Stomach (tissue), 9 donors: ENCODE measurements around the gene FGFRL1. TPM values are rescaled to one million over a fixed set of nuclear protein-coding genes. Genes with fewer than 3 reads are reported as not detected.

Source experiments
- DNase-seq, 2 donors: peaks; one replicate each; pipeline versions ENCODE4 v3.0.0 to v3.0.0-alpha.2; 2013 to 2019
- H3K27ac ChIP-seq, 5 donors: fragments of 200-600 bp in 4 of 5; sonication (generic) in 4 of 5; one replicate each; pipeline ENCODE4 v1.5.1; 2013 to 2019; ENCODE audit warnings: mild to moderate bottlenecking in 1 of 5, moderate library complexity in 1 of 5
- H3K27me3 ChIP-seq, 3 donors: fragments of 200-600 bp; sonication (generic); one replicate each; pipeline ENCODE4 v1.5.1; 2017 to 2019; ENCODE audit warnings: mixed run types in 1 of 3
- H3K36me3 ChIP-seq, 4 donors: fragments of 200-600 bp; sonication (generic); 1 replicate in 3 of 4; 2 replicates in 1 of 4; pipeline ENCODE4 v1.5.1; 2016 to 2019
- H3K4me1 ChIP-seq, 4 donors: fragments of 200-600 bp; sonication (generic); one replicate each; pipeline ENCODE4 v1.5.1; 2016 to 2019
- H3K4me3 ChIP-seq, 4 donors: fragments of 200-600 bp; sonication (generic) in 3 of 4; one replicate each; pipeline ENCODE4 v1.5.1; 2016 to 2019; ENCODE audit warnings: mild to moderate bottlenecking in 1 of 4
- H3K9me3 ChIP-seq, 4 donors: fragments of 200-600 bp; sonication (generic); one replicate each; pipeline ENCODE4 v1.5.1; 2016 to 2019
- CTCF ChIP-seq, 7 experiments: fragments of 450-650 bp in 4 of 7; fragments of 200-600 bp in 3 of 7; sonication (generic) in 3 of 7; IDR thresholded peaks; one replicate each; pipeline ENCODE4 v1.5.1; 2016 to 2019; ENCODE audit warnings: antibody characterized with exemption in 7 of 7, control low read depth in 2 of 7, mild to moderate bottlenecking in 1 of 7
- EP300 ChIP-seq: sonication (generic); formaldehyde crosslinking; IDR thresholded peaks from one replicate; pipeline ENCODE4 v1.6.1; 2017; ENCODE audit warnings: antibody characterized with exemption
- POLR2A ChIP-seq, 4 donors: fragments of 450-650 bp; IDR thresholded peaks; one replicate each; pipeline ENCODE4 v1.6.1; 2016; ENCODE audit warnings: antibody characterized with exemption in 4 of 4, control low read depth in 2 of 4, mild to moderate bottlenecking in 1 of 4, moderate library complexity in 1 of 4
- POLR2AphosphoS5 ChIP-seq, 3 donors: sonication (generic); formaldehyde crosslinking; IDR thresholded peaks; one replicate each; pipeline ENCODE4 v1.6.1; 2016; ENCODE audit warnings: antibody characterized with exemption in 3 of 3
- WGBS, 5 donors: extraction: QIAGEN DNeasy Blood & Tissue Kit in 3 of 5; methylation state at CpG; one replicate each; pipeline versions ENCODE4 v1.1.5 to v1.1.7; 2013 to 2018; 5-methylcytosine and 5-hydroxymethylcytosine counted together
- intact Hi-C: fragments of 100-400 bp; cut with DNase I; formaldehyde crosslinking; loops from one replicate; pipeline ENCODE4 v1.15.1; 2023; ENCODE audit warnings: low total_unique reads
- polyA plus RNA-seq, 3 donors: library from polyadenylated mRNA; stranded (reverse); fragments of 200-250 nt; gene quantifications; one replicate each; pipeline ENCODE4 v1.2.3, GENCODE V29; 2013
- total RNA-seq, 5 donors: library from RNA; depleted of rRNA; stranded (reverse); fragments of >200 nt; gene quantifications; one replicate each; pipeline versions ENCODE4 v1.1.0 to v1.2.3, GENCODE V29; 2014 to 2016
- donor health status: healthy with polysubstance abuse.
- donor health status: Bipolar disorder and iron deficiency.
- donor health status: healthy.

Gene FGFRL1
- total and polyA plus RNA-seq, 8 donors: 3.5 to 42.7 (median 9.8) TPM

GRCh38 chr4:1040344-1041146 lies 29.1 kb downstream of the FGFRL1 start:
- Histone ChIP-seq H3K36me3 (no peaks in the 10 kb centered on the region), H3K27ac (peak overlapping the region in 3 of 5 donors; percentile 69 to 87 (median 78)), H3K4me1 (peaks cover 44 to 84% (median 69%) of the 10 kb centered on the region in 4 donors), H3K27me3 (peaks cover 0 to 36% (median 23%) of the 10 kb centered on the region in 3 donors), H3K4me3 (no peak overlapping the region), H3K9me3 (no peaks in the 10 kb centered on the region)
- DNase-seq: no peak
- 76 to 87% (median 80%) methylated on average over 14 to 21 of the region's 21 CpGs for WGBS, 5 donors
- intact Hi-C loops: no loop called here
- no peak for TF ChIP-seq EP300
- TF ChIP-seq POLR2AphosphoS5 (IDR thresholded peaks at IDR 0.05): no peak
- TF ChIP-seq POLR2A (IDR thresholded peaks at IDR 0.05): no peak
- no peak for TF ChIP-seq CTCF (IDR thresholded peaks at IDR 0.05)

GRCh38 chr4:1041147-1041935 lies 29.9 kb downstream of the FGFRL1 start:
- Histone ChIP-seq H3K9me3 (no peaks in the 10 kb centered on the region), H3K27me3 (peaks cover 0 to 42% (median 23%) of the 10 kb centered on the region in 3 donors), H3K27ac (peak overlapping the region in 2 of 5 donors; percentile 9 to 33), H3K36me3 (no peaks in the 10 kb centered on the region), H3K4me3 (no peak overlapping the region), H3K4me1 (peaks cover 38 to 78% (median 63%) of the 10 kb centered on the region in 4 donors)
- intact Hi-C loops: no loop called here
- DNase-seq: peak; percentile 43 to 77
- 12 to 48% (median 35%) methylated on average over 9 to 36 of the region's 36 CpGs for WGBS, 5 donors
- TF ChIP-seq CTCF (IDR thresholded peaks at IDR 0.05) (no peak), POLR2A (IDR thresholded peaks at IDR 0.05) (no peak), EP300 (no peak), POLR2AphosphoS5 (IDR thresholded peaks at IDR 0.05) (no peak)

GRCh38 chr4:1041936-1042330 lies 30.5 kb downstream of the FGFRL1 start:
- 22 to 51% (median 42%) methylated on average over 7 to 8 of the region's 8 CpGs for WGBS, 5 donors

More at GRCh38 chr4:1041936-1042330, 30.5 kb downstream of the FGFRL1 start:
- intact Hi-C loops: no loop called here
- TF ChIP-seq CTCF (IDR thresholded peaks at IDR 0.05): no peak
- TF ChIP-seq POLR2AphosphoS5 (IDR thresholded peaks at IDR 0.05): no peak
- TF ChIP-seq EP300: no peak
- TF ChIP-seq POLR2A (IDR thresholded peaks at IDR 0.05): no peak
- Histone ChIP-seq H3K9me3 (no peaks in the 10 kb centered on the region), H3K4me3 (no peak overlapping the region), H3K4me1 (peaks cover 41 to 78% (median 64%) of the 10 kb centered on the region in 4 donors), H3K27me3 (peaks cover 0 to 46% (median 23%) of the 10 kb centered on the region in 3 donors), H3K27ac (peak overlapping the region in 1 of 5 donors; percentile 33), H3K36me3 (no peaks in the 10 kb centered on the region)
- DNase-seq: no peak
